OCI-LY7 (cell line): ENCODE measurements around the gene SEMA4D.

Source experiments
- CTCF ChIP-seq: fragments of 200-600 bp; sonication (generic); conservative IDR thresholded peaks from 2 replicates; pipeline ENCODE4 v1.5.1; 2014; ENCODE audit warnings: mild to moderate bottlenecking, antibody characterized with exemption, low read length, moderate library complexity, mixed read lengths
- EZH2phosphoT487 ChIP-seq: fragments of 200-600 bp; sonication (generic); IDR thresholded peaks from 2 replicates; pipeline ENCODE4 v1.6.1; 2018; ENCODE audit warnings: low read depth, borderline replicate concordance, mild to moderate bottlenecking, mixed run types, antibody characterized with exemption, low read length, moderate library complexity, mixed read lengths

DNA sequence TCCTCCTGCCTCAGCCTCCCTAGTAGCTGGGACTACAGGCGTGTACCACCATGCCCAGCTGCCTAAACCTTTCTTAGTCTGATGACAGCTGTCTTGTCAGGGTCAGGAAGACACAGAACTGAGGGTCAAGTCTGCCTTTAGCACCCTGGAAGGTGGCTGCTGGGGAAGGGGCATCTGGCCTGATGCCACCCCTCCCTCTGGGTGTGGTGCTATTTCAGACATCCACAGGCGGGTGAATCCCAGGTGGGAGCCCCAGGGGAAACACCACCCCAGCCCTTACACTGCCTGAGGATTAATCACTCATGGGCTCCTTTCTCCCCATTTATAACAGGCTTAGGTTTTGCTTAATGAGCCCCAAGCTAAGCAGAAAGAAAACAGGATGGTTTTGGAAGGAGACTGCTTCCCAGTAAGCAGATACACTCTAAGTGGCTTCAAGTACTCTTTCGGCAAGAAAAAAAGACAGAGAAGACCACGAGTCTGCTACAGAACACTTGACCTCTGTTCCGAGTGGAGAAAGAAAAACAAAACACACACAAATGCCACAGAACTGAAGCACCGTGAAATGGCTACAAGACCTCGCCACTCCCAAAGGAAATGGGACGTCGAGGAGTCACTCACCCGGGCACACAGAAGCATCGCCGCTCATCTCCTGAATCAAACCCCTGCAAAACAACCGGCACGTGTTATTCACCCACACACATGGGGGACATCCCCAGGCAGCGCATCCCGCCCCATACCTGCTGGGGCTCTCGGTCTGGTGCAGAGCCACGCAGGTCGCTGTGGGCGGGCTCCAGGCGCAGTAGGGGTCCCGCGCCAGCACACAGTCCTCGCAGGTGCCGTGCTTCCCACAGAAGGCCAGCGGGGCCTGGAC lies 117.2 kb downstream of the SEMA4D start:
- TF ChIP-seq CTCF (no peak), EZH2phosphoT487 (no peak)
